Measurements from ENCODE around the gene CAMTA1. TPM values are rescaled to one million over a fixed set of nuclear protein-coding genes. Genes with fewer than 3 reads are reported as not detected.

CAMTA1 gene
- total and polyA plus RNA-seq, 12 donors: 123 to 265 (median 142) TPM

GRCh38 chr1:7638078-7638477 is 852.8 kb downstream of the CAMTA1 start:
- TF ChIP-seq, protein P1, sequence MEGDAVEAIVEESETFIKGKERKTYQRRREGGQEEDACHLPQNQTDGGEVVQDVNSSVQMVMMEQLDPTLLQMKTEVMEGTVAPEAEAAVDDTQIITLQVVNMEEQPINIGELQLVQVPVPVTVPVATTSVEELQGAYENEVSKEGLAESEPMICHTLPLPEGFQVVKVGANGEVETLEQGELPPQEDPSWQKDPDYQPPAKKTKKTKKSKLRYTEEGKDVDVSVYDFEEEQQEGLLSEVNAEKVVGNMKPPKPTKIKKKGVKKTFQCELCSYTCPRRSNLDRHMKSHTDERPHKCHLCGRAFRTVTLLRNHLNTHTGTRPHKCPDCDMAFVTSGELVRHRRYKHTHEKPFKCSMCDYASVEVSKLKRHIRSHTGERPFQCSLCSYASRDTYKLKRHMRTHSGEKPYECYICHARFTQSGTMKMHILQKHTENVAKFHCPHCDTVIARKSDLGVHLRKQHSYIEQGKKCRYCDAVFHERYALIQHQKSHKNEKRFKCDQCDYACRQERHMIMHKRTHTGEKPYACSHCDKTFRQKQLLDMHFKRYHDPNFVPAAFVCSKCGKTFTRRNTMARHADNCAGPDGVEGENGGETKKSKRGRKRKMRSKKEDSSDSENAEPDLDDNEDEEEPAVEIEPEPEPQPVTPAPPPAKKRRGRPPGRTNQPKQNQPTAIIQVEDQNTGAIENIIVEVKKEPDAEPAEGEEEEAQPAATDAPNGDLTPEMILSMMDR (IDR thresholded peaks at IDR 0.05): no peak
- no peaks in the 10 kb centered on the region for H3K36me3 ChIP-seq
- WGBS, 2 donors: 56 to 59% methylated on average over 8 of the region's 8 CpGs

GRCh38 chr1:7639435-7640131 is 854.3 kb downstream of the CAMTA1 start:
- Histone ChIP-seq H3K27ac (no peak overlapping the region), H3K4me1 (peaks cover 0 to 13% (median 0%) of the 10 kb centered on the region in 9 donors), H3K9me3 (peaks cover 0 to 6% (median 0%) of the 10 kb centered on the region in 11 donors), H3K4me3 (no peak overlapping the region), H3K27me3 (no peaks in the 10 kb centered on the region), H3K36me3 (no peaks in the 10 kb centered on the region)
- TF ChIP-seq, protein P1 (IDR thresholded peaks at IDR 0.05): no peak
- 91 to 92% methylated on average over 13 of the region's 13 CpGs for WGBS, 2 donors
- DNase-seq: no peak
- ATAC-seq: no peak
- intact Hi-C loops (cut with DNase I): loop anchor here in 7 of 10 donors (10.0 kb wide), 6 partner anchors 185 to 915 kb away; no protein-coding TSS in a partner anchor

More at GRCh38 chr1:7638078-7638477, 852.8 kb downstream of the CAMTA1 start:
- Histone ChIP-seq H3K4me3 (no peak overlapping the region), H3K27me3 (no peaks in the 10 kb centered on the region), H3K4me1 (peaks cover 0 to 13% (median 0%) of the 10 kb centered on the region in 9 donors), H3K27ac (no peak overlapping the region), H3K9me3 (no peaks in the 10 kb centered on the region)
- intact Hi-C loops (cut with DNase I): no loop called here
- no peak for DNase-seq
- peak in 1 of 8 donors; percentile 54 for ATAC-seq

DNA sequence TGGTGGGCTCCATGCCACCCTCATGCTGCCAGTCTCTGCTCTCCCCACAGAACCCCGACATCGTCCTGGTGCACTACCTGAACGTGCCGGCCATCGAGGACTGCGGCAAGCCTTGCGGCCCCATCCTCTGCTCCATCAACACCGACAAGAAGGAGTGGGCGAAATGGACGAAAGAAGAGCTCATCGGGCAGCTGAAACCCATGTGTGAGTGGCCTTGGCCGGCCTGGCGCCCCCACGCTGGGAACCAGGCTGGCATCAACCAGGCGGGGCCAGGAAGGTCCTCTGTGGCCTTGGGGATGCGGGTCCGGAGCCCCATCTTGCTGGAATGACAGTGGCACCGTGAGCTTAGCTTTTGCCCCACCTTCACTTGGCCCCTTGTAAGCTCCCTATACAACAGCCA is 855.1 kb downstream of the CAMTA1 start:
- DNase-seq: no peak
- Histone ChIP-seq H3K27me3 (no peaks in the 10 kb centered on the region), H3K4me3 (no peak overlapping the region), H3K36me3 (no peaks in the 10 kb centered on the region), H3K9me3 (peaks cover 0 to 6% (median 0%) of the 10 kb centered on the region in 11 donors), H3K27ac (no peak overlapping the region), H3K4me1 (peaks cover 0 to 18% (median 5%) of the 10 kb centered on the region in 9 donors)
- intact Hi-C loops (cut with DNase I): loop anchor here in 7 of 10 donors (10.0 kb wide), 6 partner anchors 186 to 916 kb away; no protein-coding TSS in a partner anchor
- no peak for ATAC-seq
- WGBS, 2 donors: 91 to 96% methylated on average over 18 of the region's 18 CpGs
- TF ChIP-seq, protein P1 (IDR thresholded peaks at IDR 0.05): no peak

DNA sequence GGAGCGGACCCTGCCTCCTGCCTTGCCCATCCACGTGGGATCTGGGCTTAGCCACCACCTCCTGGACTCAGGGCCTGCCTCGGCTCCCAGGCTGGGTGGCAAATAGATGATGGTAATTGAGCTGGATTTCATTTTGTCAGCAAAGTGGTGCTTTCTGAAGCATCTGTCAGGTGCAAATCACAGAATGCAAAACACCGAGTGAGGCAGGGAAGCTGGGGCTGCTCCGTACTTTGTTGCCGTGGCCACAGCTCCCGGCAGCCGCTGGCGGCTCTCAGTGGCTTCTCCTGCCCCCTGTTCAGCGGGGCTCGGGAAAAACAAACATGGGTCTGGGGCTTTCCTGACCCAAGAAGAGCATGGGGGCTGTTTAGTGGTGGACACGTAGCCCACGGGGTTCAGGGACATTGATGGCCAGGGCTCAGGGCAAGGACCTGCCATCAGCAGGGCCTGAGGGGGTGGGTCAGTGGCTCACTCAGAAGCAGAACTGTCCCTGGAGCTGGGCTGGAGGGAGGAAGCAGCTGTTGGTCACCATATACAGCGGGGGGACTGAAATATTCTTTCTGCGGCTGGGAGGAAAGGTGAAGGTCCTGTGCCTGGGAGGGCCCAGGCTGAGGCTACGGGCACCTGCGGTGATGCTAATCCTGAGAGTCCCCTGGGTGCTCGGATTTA is 855.8 kb downstream of the CAMTA1 start:
- intact Hi-C loops (cut with DNase I): loop anchor here in 7 of 10 donors (10.0 kb wide), 6 partner anchors 186 to 916 kb away; no protein-coding TSS in a partner anchor
- Histone ChIP-seq H3K4me3 (no peak overlapping the region), H3K9me3 (peaks cover 0 to 6% (median 0%) of the 10 kb centered on the region in 11 donors), H3K4me1 (peaks cover 2 to 24% (median 10%) of the 10 kb centered on the region in 9 donors), H3K36me3 (no peaks in the 10 kb centered on the region), H3K27ac (no peak overlapping the region), H3K27me3 (no peaks in the 10 kb centered on the region)
- no peak for DNase-seq
- ATAC-seq: no peak
- TF ChIP-seq, protein P1 (IDR thresholded peaks at IDR 0.05): no peak
- WGBS, 2 donors: 88 to 90% methylated on average over 18 of the region's 18 CpGs
